Measurements from ENCODE around the gene PAM.

GRCh38 chr5:102760815-102761214 lies 5.7 kb downstream of the PAM start:
- TF ChIP-seq POLR2A (IDR thresholded peaks at IDR 0.05; ENCODE audit: low read depth, low read length) (no peak), TAF1 (IDR thresholded peaks at IDR 0.05; ENCODE audit: low read depth, low read length) (no peak), POLR2AphosphoS5 (IDR thresholded peaks at IDR 0.05; ENCODE audit: low read depth, low read length) (no peak), SPI1 (IDR thresholded peaks at IDR 0.05; ENCODE audit: low read depth, low read length) (no peak), PAX5 (IDR thresholded peaks at IDR 0.05; ENCODE audit: insufficient read depth, low read length, severe bottlenecking) (no peak)

Data from GM12891 (cell line).